Suppressor macrophage (primary cell): ENCODE data around the gene SNN.
A peak's percentile ranks its signal among the peaks of the same experiment; 100 is the strongest.

Experiments
- DNase-seq, 4 experiments: peaks; one replicate each; pipeline ENCODE4 v3.0.0-alpha.2; 2020 to 2022

Gene SNN

GRCh38 chr16:11635679-11636171 is 32.5 kb upstream of the SNN start:
- no peak for DNase-seq

GRCh38 chr16:11636172-11636721 is 32.0 kb upstream of the SNN start:
- DNase-seq, result no peak

- DNase-seq, result no peak
These were observed 30.9 kb upstream of the SNN start for GRCh38 chr16:11637320-11637719.

GRCh38 chr16:11638140-11638539 is 30.1 kb upstream of the SNN start:
- peak; percentile 27 to 71 (median 53) for DNase-seq

GRCh38 chr16:11639008-11639562 is 29.2 kb upstream of the SNN start:
- DNase-seq, result no peak

- DNase-seq, result peak; percentile 96 to 100 (median 98)
These were observed 28.0 kb upstream of the SNN start for GRCh38 chr16:11639925-11640899.

GRCh38 chr16:11640987-11641817 is 27.1 kb upstream of the SNN start:
- peak; percentile 73 to 87 (median 82) for DNase-seq

- DNase-seq, result no peak
These were observed 25.5 kb upstream of the SNN start for GRCh38 chr16:11642765-11643116.

GRCh38 chr16:11649276-11649675 is 19.0 kb upstream of the SNN start:
- peak in 2 of 4 experiments; percentile 53 to 81 for DNase-seq

GRCh38 chr16:11650641-11651591 is 17.3 kb upstream of the SNN start:
- DNase-seq, result peak in 3 of 4 experiments; percentile 33 to 58 (median 43)

- peak in 1 of 4 experiments; percentile 39 for DNase-seq
These were observed 16.5 kb upstream of the SNN start for GRCh38 chr16:11651796-11652195.

GRCh38 chr16:11655655-11656054 is 12.6 kb upstream of the SNN start:
- DNase-seq, result no peak

- no peak for DNase-seq
These were observed 10.7 kb upstream of the SNN start for GRCh38 chr16:11657556-11657955.

- no peak for DNase-seq
These were observed 9.2 kb upstream of the SNN start for GRCh38 chr16:11658896-11659708.

GRCh38 chr16:11660565-11660964 is 7.7 kb upstream of the SNN start:
- no peak for DNase-seq

- no peak for DNase-seq
These were observed 5.7 kb upstream of the SNN start for GRCh38 chr16:11662582-11662981.

- DNase-seq, result no peak
These were observed 3.2 kb upstream of the SNN start for GRCh38 chr16:11665071-11665491.

- DNase-seq, result no peak
These were observed 1.9 kb upstream of the SNN start for GRCh38 chr16:11666103-11667055.

- no peak for DNase-seq
These were observed 933 bp upstream of the SNN start for GRCh38 chr16:11667221-11667823.
